Stimulated activated CD8-positive, alpha-beta memory T cell treated with anti-CD3 and anti-CD28 coated beads, Interleukin-7, amount 100 ng/mL, for 4 hours (primary cell): ENCODE results near the gene IP6K3.

Experiments
- DNase-seq, 2 donors: peaks; one replicate each; pipeline ENCODE4 v3.0.0-alpha.2; 2020; ENCODE audit warnings: low read depth in 2 of 2

Gene IP6K3, protein sequence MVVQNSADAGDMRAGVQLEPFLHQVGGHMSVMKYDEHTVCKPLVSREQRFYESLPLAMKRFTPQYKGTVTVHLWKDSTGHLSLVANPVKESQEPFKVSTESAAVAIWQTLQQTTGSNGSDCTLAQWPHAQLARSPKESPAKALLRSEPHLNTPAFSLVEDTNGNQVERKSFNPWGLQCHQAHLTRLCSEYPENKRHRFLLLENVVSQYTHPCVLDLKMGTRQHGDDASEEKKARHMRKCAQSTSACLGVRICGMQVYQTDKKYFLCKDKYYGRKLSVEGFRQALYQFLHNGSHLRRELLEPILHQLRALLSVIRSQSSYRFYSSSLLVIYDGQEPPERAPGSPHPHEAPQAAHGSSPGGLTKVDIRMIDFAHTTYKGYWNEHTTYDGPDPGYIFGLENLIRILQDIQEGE

DNA sequence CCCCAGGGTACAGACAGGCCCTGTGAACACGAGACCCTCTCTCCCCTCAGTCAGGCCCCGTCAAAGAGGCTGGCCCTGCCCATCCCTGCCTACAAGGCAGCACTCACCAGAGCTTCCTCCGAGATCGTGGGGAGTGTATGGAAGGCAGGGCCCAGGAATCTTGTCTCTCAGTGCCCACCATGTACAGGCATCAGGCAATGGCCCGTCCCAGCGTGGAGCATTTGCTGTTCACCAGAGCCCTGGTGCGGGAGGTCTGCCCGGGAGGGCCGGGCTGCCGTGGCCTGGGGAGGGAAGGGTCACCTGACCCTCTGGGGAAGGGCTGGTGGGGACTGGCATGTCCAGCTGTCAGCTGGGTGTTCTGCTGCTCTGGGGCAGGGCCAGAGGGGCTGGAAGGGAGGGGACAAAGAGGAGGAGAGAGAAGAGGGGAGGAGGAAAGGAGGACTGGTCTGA lies at the start of gene IP6K3:
TSS of gene IP6K3 (minus strand) at position 255 of the 450 bp plus-strand sequence. CDS start 11,429 bp downstream, outside the sequence.
- no peak for DNase-seq

DNA sequence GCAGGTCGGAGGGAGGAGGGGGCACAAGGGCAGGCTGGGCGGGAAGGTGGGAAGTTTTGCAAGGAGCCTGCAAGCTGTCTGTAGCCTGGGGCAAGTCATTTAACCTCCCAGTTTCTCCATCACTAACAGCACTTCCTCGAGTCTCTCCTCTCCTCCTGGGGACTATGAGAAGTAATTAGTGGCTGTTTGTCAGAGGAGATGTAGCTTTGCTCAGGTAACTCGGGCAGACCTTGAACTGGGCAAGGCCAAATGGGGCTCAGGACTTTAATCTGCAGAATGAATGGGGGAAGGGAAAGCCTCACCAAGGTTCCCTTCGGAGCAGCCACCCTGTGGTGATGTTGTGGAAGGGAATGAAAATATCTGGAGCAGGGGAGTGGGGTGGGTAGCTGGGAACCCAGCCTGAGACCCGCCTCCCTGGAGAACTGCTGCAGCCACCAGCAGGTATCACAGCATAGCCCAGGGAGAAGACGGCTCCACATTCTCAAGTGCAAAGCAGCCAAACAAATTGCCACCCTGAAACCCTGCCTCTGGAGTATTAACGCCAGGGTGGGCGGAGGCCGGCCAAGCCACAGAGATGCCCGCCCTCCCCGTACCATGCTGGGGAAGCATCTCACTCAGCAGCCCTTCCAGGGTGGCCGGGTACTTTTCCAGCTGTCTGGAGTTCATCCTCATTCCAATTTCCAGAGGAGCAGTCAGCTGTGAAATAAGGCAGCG lies 48.4 kb upstream of the IP6K3 start:
- DNase-seq: no peak

- no peak for DNase-seq
These were observed 46.3 kb upstream of the IP6K3 start for GRCh38 chr6:33792981-33793380.

GRCh38 chr6:33791620-33792019 lies 44.9 kb upstream of the IP6K3 start:
- no peak for DNase-seq

- DNase-seq: no peak
These were observed 44.2 kb upstream of the IP6K3 start for GRCh38 chr6:33790910-33791309.

DNA sequence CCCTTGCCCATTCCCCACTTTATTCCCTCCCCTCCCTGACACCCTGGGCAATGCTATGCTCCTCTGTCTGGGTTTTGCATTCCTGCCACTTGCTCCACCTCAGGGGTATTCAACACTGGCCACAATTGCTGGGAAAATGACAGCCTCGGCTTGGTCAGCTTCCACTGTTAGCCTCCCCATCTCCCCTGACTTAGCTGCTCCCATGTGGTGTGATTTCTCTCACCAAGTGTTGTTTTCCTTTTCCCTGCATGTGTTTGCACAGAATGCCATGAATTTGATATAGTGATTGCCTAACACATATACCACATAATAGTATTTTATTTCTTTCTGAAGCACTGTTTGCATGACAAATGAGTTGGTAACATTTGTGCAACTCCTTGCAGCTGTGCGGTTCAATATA lies 43.7 kb upstream of the IP6K3 start:
- DNase-seq: no peak

GRCh38 chr6:33789550-33789895 lies 42.8 kb upstream of the IP6K3 start:
- no peak for DNase-seq

DNA sequence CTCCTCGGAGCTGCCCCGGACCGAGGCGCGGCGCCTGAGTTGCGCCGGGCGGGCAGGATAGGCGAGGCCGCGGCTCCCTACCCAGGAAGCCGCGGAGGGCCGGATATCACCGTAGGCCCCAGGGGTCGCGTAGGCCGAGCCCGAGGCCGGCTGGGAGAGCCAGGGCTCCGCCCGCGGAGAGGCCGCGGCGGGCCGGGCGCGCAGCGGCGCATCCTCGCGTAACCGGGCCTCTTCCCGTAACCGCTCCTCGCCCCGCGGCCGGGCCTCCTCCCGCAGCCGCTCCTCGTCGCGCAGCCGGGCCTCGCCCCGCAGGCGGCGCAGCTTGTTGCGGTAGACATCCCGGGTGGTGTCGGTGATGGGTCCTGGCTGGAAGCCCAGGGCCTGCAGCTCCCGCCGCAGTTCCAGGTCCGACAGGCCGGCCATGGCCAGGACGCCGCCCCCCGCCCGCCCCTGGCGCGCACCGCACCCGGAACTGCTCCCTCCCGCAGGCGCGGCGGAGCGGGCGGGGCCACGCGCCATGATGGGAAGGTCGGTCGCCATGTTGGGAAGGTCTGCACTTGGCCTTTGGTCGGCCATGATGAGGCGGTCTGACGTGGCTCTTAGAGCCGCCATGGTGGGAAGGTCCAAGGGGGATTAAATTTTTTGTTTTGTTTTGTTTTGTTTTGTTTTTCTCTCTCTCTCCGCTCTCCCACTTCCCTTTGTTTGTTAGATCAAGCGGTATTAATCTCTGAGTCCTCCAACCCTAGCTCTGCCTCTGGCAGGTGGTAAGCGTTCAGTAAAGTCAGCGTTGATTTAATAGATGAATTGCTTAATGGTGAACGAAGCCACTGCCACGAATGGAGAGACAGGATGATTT lies 42.2 kb upstream of the IP6K3 start, which contains the start of gene LEMD2:
TSS of gene LEMD2 (minus strand) at position 437 of the 856 bp plus-strand sequence. CDS start at position 423, 14 bp downstream.
- DNase-seq: peak; percentile 86 to 87

DNA sequence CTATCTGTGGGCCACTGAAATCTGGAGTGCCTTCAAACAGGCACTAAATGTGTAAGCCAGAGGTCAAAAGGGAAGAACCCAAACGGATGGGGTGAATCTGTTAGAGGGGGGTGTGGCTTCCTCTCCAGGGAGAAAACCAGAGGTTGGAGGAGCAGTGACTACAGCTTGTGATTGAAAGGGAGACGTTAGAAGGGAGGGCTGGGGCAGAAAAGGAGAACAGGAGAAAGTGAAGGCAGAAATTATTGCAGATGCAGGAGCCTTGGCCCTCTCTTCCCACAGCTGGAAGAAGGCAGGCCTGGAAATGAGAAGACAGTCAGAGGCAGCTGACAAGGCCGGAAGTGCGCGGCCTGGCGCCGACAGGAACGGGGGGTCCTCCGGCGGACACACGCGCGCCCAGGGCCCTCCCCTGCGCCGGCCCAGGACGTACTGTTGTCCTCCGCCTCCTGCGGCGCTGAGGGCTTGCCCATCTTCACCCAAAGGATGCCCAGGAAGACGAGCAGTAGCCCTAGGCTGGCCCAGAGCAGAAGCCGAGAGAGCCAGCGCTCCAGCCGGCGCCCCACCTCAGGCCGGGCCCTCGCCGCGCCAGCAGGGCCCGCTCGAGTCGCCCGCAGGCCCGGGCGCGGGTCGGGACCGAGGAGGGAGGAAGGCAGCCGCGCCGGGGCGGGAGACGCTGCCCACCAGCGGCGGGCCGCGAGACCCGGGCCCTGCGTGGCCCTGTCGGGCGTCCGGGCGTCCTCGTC lies 41.4 kb upstream of the IP6K3 start:
- peak; percentile 12 to 56 for DNase-seq

GRCh38 chr6:33787346-33787953 lies 40.7 kb upstream of the IP6K3 start:
- DNase-seq: no peak

DNA sequence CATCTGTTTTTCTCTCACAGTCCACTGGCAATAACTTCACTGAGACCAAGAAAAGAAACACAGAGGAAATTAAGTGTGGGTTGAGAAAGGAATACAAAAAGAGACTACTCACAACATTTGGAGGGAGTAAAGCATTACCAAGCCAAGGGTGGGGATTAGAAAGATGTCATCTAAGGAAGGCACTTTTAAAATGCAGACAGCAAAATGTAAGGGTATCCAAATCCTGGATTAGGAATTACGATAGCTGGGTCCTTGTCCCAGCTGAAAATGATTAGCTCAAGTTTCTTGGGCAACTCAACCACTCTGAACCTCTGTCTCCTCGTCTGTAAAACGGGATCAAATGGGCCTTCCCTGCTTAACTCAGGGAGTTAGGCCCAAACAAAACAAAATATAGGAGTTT lies 40.0 kb upstream of the IP6K3 start:
- no peak for DNase-seq

GRCh38 chr6:33785778-33786177 lies 39.1 kb upstream of the IP6K3 start:
- DNase-seq: no peak

- DNase-seq: no peak
These were observed 38.1 kb upstream of the IP6K3 start for GRCh38 chr6:33784787-33785186.

GRCh38 chr6:33783781-33784520 lies 37.2 kb upstream of the IP6K3 start:
- DNase-seq: no peak

DNA sequence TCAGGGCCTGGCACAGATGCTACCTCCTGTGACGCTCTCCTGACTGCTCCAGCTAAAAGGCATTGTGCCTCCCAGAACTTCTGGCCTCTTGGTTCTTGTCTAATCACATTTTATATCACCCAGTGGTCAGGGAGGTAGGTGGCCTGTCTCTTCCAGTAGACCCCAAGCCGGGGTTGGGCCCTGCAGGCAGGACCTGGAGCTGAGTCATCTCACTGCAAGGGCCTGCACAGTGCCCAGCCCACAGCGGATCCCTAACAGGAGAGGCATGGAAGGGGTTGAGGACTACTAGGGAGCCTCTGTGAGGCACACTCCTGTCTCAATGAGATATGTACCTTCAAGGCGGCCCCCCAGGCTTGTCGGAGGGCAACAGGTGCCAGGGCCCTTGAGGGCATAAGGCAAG lies 35.9 kb upstream of the IP6K3 start:
- no peak for DNase-seq

DNA sequence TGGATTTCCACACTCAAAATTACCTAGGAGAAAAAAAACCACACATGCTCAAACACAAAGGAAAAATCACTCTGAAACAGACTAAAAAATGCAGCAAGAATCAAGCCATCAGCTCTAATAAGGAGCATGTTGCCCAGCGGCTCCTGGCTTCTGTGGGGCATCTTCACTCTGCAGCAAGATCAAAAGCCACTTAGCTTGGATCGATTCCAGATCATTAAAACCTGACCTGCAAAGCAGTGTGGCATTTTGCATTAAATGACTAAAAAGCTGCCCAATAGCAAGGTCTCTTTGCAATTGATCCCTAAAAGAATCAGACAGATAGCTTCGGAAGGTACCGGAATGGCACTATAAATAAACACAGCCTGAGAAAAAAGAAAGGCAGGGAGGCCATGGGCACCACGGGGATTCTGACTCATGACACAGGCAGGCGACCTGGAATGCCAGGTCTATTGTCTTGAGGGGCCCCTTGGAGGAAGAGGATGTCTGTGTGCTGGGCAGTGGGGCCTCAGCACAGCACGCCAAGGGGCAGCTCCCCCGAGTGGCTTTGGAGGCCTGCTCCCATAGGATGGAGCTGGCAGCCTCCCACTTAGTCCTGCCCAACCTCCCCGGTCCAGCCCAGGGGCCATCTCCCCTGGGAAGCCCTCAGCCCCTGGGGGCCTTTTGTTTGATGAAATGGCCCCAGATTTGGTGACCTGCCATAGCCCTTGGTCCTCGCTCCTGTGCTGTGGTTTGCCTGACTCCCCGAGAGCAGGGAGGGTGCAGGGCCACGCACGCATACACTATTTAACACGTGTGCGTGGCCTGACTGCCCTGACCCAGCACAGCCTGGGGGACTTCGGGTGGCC lies 34.6 kb upstream of the IP6K3 start:
- no peak for DNase-seq

GRCh38 chr6:33779895-33780294 lies 33.2 kb upstream of the IP6K3 start:
- DNase-seq: no peak

- DNase-seq: no peak
These were observed 32.6 kb upstream of the IP6K3 start for GRCh38 chr6:33779290-33779689.

- DNase-seq: no peak
These were observed 31.9 kb upstream of the IP6K3 start for GRCh38 chr6:33778444-33779121.
